Activated B cell treated with CpG ODN at 0.5 μM for 24 hours (primary cell): ENCODE data around the gene IL1F10. TPM values are rescaled to one million over a fixed set of nuclear protein-coding genes. Genes with fewer than 3 reads are reported as not detected.

ENCODE experiments used
- ATAC-seq: fragments of 200-7000 bp; cut with Tn5 transposase; one replicate; pipeline ENCODE4 v1.10.0; 2021; ENCODE audit warnings: low read depth, mild to moderate bottlenecking, moderate library complexity
- CTCF ChIA-PET: fragments of 350-600 bp; sonication (Branson Sonifier 250); formaldehyde crosslinking; loops from one replicate; lab custom pipeline; 2021; ENCODE audit warnings: antibody characterized with exemption; lab: Charles Lee
- POLR2A ChIA-PET: fragments of 350-600 bp; sonication (Branson Sonifier 250); formaldehyde crosslinking; loops from one replicate; lab custom pipeline; 2021; ENCODE audit warnings: antibody characterized with exemption; lab: Charles Lee
- DNase-seq: peaks from one replicate; pipeline ENCODE4 v3.0.0; 2022
- H3K27ac Mint-ChIP-seq: one replicate; pipeline ENCODE4 v1.8.0; 2020; ENCODE audit warnings: mixed read lengths
- H3K27me3 Mint-ChIP-seq: one replicate; pipeline ENCODE4 v1.8.0; 2021; ENCODE audit warnings: mixed read lengths
- H3K36me3 Mint-ChIP-seq: one replicate; pipeline ENCODE4 v1.8.0; 2021; ENCODE audit warnings: low read depth, mixed read lengths
- H3K4me1 Mint-ChIP-seq: one replicate; pipeline ENCODE4 v1.8.0; 2021; ENCODE audit warnings: mixed read lengths
- H3K4me3 Mint-ChIP-seq: one replicate; pipeline ENCODE4 v1.8.0; 2020; ENCODE audit warnings: mild to moderate bottlenecking, mixed read lengths
- H3K9me3 Mint-ChIP-seq: one replicate; pipeline ENCODE4 v1.8.0; 2020; ENCODE audit warnings: mixed read lengths
- intact Hi-C: fragments of 100-400 bp; cut with micrococcal nuclease; formaldehyde crosslinking; loops from one replicate; pipeline ENCODE4 v1.15.1; 2024
- total RNA-seq: library from RNA; stranded (reverse); gene quantifications from 2 replicates; pipeline ENCODE4 v1.2.3, GENCODE V29; 2022
- TF ChIP-seq, protein P1 (sequence below): fragments of 200-600 bp; IDR thresholded peaks from one replicate; pipeline ENCODE4 v1.8.0; 2022; ENCODE audit warnings: antibody characterized with exemption, mild to moderate bottlenecking

IL1F10 gene
- total RNA-seq, 1 donor from 2014 or later: not detected

DNA sequence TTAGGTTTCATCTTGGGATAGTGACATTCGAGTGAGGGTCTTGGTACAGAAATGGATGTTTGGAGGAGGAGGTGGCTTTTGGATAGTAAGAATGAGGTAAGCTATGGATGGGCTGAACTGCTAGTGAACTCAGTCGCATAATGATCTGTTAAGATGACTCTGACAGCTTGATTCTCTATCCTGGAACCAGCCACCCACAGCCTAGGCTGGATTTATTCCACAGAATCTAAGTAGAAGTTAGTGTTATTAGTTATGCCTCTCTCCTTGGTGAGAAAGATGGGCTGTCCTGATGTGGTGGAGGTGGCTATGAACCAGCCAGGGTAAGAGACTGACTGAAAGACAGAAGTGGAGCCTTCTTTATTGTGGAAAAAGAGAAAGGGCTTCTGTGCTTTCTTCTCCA lies 40.1 kb upstream of the IL1F10 start:
- peaks cover 45% of the 10 kb centered on the region for H3K27me3 Mint-ChIP-seq

DNA sequence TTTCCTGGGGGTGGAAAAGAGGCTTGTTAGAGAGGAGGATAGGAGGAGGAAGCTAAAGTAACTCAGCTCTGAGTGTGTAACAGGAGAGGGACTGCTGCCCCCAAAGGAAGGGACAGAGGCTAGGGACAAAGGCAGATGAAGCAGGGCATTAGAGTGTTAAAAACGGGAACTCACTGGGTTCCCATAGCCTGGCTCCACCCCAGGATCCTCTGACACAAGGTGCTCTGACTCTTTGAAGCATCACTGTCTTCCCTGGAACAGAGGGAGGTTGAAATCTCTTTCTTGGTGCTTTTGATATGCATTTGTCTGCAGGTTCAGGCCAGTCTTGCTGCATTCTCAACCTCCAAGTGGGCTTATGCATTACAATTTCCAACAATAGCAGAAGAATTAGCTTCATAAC lies 39.7 kb upstream of the IL1F10 start:
- ATAC-seq (no peak), DNase-seq (no peak)
- H3K36me3 Mint-ChIP-seq: no peaks in the 10 kb centered on the region
- H3K4me3 Mint-ChIP-seq: no peak overlapping the region
- peaks cover 42% of the 10 kb centered on the region for H3K27me3 Mint-ChIP-seq
- H3K9me3 Mint-ChIP-seq: no peaks in the 10 kb centered on the region
- intact Hi-C loops: no loop called here
- ChIA-PET POLR2A (no interaction called here), CTCF (no interaction called here)
- no peak overlapping the region for H3K27ac Mint-ChIP-seq
- TF ChIP-seq, protein P1, sequence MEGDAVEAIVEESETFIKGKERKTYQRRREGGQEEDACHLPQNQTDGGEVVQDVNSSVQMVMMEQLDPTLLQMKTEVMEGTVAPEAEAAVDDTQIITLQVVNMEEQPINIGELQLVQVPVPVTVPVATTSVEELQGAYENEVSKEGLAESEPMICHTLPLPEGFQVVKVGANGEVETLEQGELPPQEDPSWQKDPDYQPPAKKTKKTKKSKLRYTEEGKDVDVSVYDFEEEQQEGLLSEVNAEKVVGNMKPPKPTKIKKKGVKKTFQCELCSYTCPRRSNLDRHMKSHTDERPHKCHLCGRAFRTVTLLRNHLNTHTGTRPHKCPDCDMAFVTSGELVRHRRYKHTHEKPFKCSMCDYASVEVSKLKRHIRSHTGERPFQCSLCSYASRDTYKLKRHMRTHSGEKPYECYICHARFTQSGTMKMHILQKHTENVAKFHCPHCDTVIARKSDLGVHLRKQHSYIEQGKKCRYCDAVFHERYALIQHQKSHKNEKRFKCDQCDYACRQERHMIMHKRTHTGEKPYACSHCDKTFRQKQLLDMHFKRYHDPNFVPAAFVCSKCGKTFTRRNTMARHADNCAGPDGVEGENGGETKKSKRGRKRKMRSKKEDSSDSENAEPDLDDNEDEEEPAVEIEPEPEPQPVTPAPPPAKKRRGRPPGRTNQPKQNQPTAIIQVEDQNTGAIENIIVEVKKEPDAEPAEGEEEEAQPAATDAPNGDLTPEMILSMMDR: no peak
- peaks cover 4% of the 10 kb centered on the region for H3K4me1 Mint-ChIP-seq

More for the DNA sequence above, 40.1 kb upstream of the IL1F10 start:
- no peak for ATAC-seq
- H3K9me3 Mint-ChIP-seq: no peaks in the 10 kb centered on the region
- H3K4me3 Mint-ChIP-seq: no peak overlapping the region
- intact Hi-C loops: no loop called here
- no peak overlapping the region for H3K27ac Mint-ChIP-seq
- H3K36me3 Mint-ChIP-seq: no peaks in the 10 kb centered on the region
- peaks cover 4% of the 10 kb centered on the region for H3K4me1 Mint-ChIP-seq
- TF ChIP-seq, protein P1: no peak
- CTCF ChIA-PET: no interaction called here
- no peak for DNase-seq
- POLR2A ChIA-PET: no interaction called here

DNA sequence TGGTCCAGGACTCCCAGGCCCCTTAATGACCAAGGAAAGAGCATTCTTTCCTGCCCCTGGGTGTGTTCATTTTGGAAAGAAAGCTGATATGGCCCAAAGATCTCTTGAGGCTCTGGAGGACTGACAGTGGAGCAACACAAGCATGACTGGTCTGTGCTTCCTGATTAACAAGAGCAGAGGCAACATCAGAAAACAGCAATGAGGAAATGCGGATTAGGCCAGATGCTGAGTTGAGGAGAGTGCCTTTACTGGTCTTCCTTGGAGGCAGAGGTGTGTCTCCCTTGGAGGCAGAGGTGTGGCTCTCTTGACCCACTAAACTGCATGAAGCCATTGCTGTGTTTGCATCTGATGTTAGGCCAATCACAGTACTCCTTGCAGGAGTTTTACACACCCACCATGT lies 35.0 kb upstream of the IL1F10 start:
- Mint-ChIP-seq H3K27ac (no peak overlapping the region), H3K4me1 (no peaks in the 10 kb centered on the region), H3K4me3 (no peak overlapping the region), H3K9me3 (no peaks in the 10 kb centered on the region), H3K27me3 (peaks cover 28% of the 10 kb centered on the region), H3K36me3 (no peaks in the 10 kb centered on the region)
- DNase-seq (no peak), ATAC-seq (no peak)
- TF ChIP-seq, protein P1: no peak
- POLR2A ChIA-PET: no interaction called here
- CTCF ChIA-PET: no interaction called here
- intact Hi-C loops: no loop called here

DNA sequence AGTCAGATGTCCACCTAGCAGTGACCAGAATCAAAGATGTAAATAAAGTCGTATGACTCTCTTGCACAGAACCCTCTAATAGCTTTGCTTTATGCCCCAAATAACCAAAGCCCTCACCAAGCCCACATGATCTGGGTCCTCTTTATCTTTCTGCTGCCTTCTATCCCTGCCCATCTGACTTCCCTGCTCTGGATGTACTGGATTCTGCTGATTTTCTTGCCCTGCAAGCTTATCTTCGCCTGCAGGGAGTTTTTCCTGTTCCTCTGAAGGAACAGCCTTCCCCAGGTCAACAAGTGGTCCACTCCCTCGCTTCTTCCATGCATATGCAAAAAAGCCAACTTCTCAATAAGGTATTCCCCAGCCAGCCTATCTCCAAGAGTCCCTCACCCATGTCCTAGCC lies 33.8 kb upstream of the IL1F10 start:
- no peak for ATAC-seq
- Mint-ChIP-seq H3K27ac (no peak overlapping the region), H3K36me3 (no peaks in the 10 kb centered on the region), H3K4me3 (no peak overlapping the region), H3K4me1 (no peaks in the 10 kb centered on the region), H3K9me3 (no peaks in the 10 kb centered on the region), H3K27me3 (peaks cover 32% of the 10 kb centered on the region)
- no peak for DNase-seq
- TF ChIP-seq, protein P1: no peak
- CTCF ChIA-PET: no interaction called here
- POLR2A ChIA-PET: no interaction called here
- intact Hi-C loops: no loop called here

DNA sequence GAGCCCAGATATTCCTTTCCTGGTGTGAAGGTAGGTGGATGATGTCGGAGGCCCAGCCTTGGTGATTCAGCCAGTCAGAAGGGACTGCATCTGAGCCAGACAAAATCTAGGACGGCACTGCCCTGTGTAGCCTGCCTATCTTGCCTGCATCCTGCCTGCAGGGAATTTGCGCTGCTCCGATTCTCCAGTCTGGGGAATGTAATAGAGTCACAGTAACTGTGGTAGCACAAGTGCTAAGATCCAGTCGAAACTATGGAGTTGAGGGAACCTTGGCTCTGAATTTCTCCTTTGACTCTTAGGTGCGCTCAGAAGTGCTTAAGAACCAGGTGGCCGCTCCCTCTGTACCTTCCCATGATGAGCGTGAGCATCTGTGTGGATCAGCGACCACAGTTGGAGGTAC lies 31.0 kb upstream of the IL1F10 start:
- Mint-ChIP-seq H3K9me3 (no peaks in the 10 kb centered on the region), H3K4me1 (no peaks in the 10 kb centered on the region), H3K27me3 (peaks cover 19% of the 10 kb centered on the region), H3K27ac (no peak overlapping the region), H3K4me3 (no peak overlapping the region), H3K36me3 (no peaks in the 10 kb centered on the region)
- TF ChIP-seq, protein P1: no peak
- intact Hi-C loops: no loop called here
- ChIA-PET CTCF (no interaction called here), POLR2A (no interaction called here)
- DNase-seq (no peak), ATAC-seq (no peak)
